MCF 10A (cell line): ENCODE results near the gene NAA80. TPM values are rescaled to one million over a fixed set of nuclear protein-coding genes. Genes with fewer than 3 reads are reported as not detected.

Experiments used
- BruUV-seq: library from RNA; stranded (reverse); fragments of 400-500 nt; replicated peaks from 2 replicates; lab custom pipeline; 2021; lab: Mats Ljungman, UMichigan
- CTCF ChIA-PET: fragments of 300-600 bp; sonication (Branson Sonifier 250); formaldehyde crosslinking; extraction: SDS; loops from one replicate; lab custom pipeline; 2021; ENCODE audit warnings: antibody characterized with exemption, inconsistent platforms; lab: Yijun Ruan, JAX
- POLR2A ChIA-PET: fragments of 300-600, 350-650 bp; sonication (Branson Sonifier 250); formaldehyde crosslinking; extraction: SDS; loops from one replicate; lab custom pipeline; 2020; ENCODE audit warnings: antibody characterized with exemption, inconsistent platforms; lab: Yijun Ruan, JAX
- DNase-seq: peaks from one replicate; pipeline ENCODE4 v3.0.0-alpha.2; 2018; ENCODE audit not compliant: unreplicated experiment
- H3K27ac Mint-ChIP-seq: one replicate; pipeline ENCODE4 v1.8.0; 2022; ENCODE audit warnings: mild to moderate bottlenecking, low read depth, mixed read lengths; ENCODE audit not compliant: unreplicated experiment
- H3K27me3 Mint-ChIP-seq: one replicate; pipeline ENCODE4 v1.8.0; 2022; ENCODE audit warnings: mixed read lengths; ENCODE audit not compliant: insufficient read depth, unreplicated experiment
- H3K36me3 Mint-ChIP-seq: one replicate; pipeline ENCODE4 v1.8.0; 2022; ENCODE audit warnings: mild to moderate bottlenecking, moderate library complexity, mixed read lengths; ENCODE audit not compliant: insufficient read depth, unreplicated experiment
- H3K4me1 Mint-ChIP-seq: one replicate; pipeline ENCODE4 v1.8.0; 2022; ENCODE audit warnings: mixed read lengths; ENCODE audit not compliant: insufficient read depth, unreplicated experiment
- H3K4me3 Mint-ChIP-seq: one replicate; pipeline ENCODE4 v1.8.0; 2022; ENCODE audit warnings: mild to moderate bottlenecking, moderate library complexity, mixed read lengths; ENCODE audit not compliant: unreplicated experiment
- H3K9me3 Mint-ChIP-seq: one replicate; pipeline ENCODE4 v1.8.0; 2022; ENCODE audit warnings: mixed read lengths; ENCODE audit not compliant: unreplicated experiment
- CTCF ChIP-seq: fragments of 200-600 bp; IDR thresholded peaks from one replicate; pipeline ENCODE4 v1.8.0; 2022; ENCODE audit warnings: antibody characterized with exemption, mild to moderate bottlenecking; ENCODE audit not compliant: unreplicated experiment
- intact Hi-C: fragments of 100-400 bp; cut with micrococcal nuclease; formaldehyde crosslinking; loops from 2 replicates; pipeline ENCODE4 v1.14.1; 2022
- total RNA-seq: library from RNA; stranded (reverse); gene quantifications from 2 replicates; pipeline ENCODE4 v1.2.3, GENCODE V29; 2022

Gene NAA80
- total RNA-seq, 1 experiment from 2014 or later, result 12.4 TPM

GRCh38 chr3:50254577-50255250, 44.5 kb downstream of the NAA80 start:
- TF ChIP-seq CTCF, result no peak
- CTCF ChIA-PET, result interaction anchor here (1.7 to 7.2 kb wide), 5 partner anchors 8 to 139 kb away, joined by 3 to 70 read pairs (median 9); no protein-coding TSS in a partner anchor
- no peak overlapping the region for H3K4me3 Mint-ChIP-seq
- peaks cover 22% of the 10 kb centered on the region for H3K4me1 Mint-ChIP-seq
- intact Hi-C loops, result no loop called here
- no peaks in the 10 kb centered on the region for H3K27me3 Mint-ChIP-seq
- peaks cover 39% of the 10 kb centered on the region for H3K36me3 Mint-ChIP-seq
- DNase-seq, result peak; percentile 64
- peak overlapping the region; percentile 84 for H3K27ac Mint-ChIP-seq
- POLR2A ChIA-PET, result interaction anchor here (1.0 kb wide), 1 partner anchor 16 kb away, joined by 3 read pairs; no protein-coding TSS in a partner anchor
- no peaks in the 10 kb centered on the region for H3K9me3 Mint-ChIP-seq
- BruUV-seq, result no TSS peak

GRCh38 chr3:50251220-50251619, 48.0 kb downstream of the NAA80 start:
- POLR2A ChIA-PET, result interaction anchor here (0.7 to 2.0 kb wide), 6 partner anchors 9 to 136 kb away, joined by 3 to 25 read pairs (median 4); partner anchors contain the start of genes GNAI2 and TUSC2

GRCh38 chr3:50250514-50250913, 48.7 kb downstream of the NAA80 start:
- BruUV-seq, result no TSS peak
- CTCF ChIA-PET, result interaction anchor here (0.6 to 5.8 kb wide), 5 partner anchors 9 to 1751 kb away, joined by 3 to 107 read pairs (median 4); no protein-coding TSS in a partner anchor

More at GRCh38 chr3:50251220-50251619, 48.0 kb downstream of the NAA80 start:
- BruUV-seq, result no TSS peak
- peak; percentile 96 for DNase-seq
- intact Hi-C loops, result loop anchor here (1.0 kb wide), 1 partner anchor 24 kb away; no protein-coding TSS in a partner anchor
- H3K4me3 Mint-ChIP-seq, result peak overlapping the region; percentile 23
- no peaks in the 10 kb centered on the region for H3K27me3 Mint-ChIP-seq
- H3K4me1 Mint-ChIP-seq, result peaks cover 42% of the 10 kb centered on the region
- peaks cover 21% of the 10 kb centered on the region for H3K36me3 Mint-ChIP-seq
- CTCF ChIA-PET, result interaction anchor here (0.7 to 1.2 kb wide), 4 partner anchors 10 to 20 kb away, joined by 3 to 4 read pairs (median 4); no protein-coding TSS in a partner anchor
- TF ChIP-seq CTCF, result no peak
- peak overlapping the region; percentile 92 for H3K27ac Mint-ChIP-seq
- H3K9me3 Mint-ChIP-seq, result no peaks in the 10 kb centered on the region

More at GRCh38 chr3:50250514-50250913, 48.7 kb downstream of the NAA80 start:
- intact Hi-C loops, result no loop called here
- H3K4me3 Mint-ChIP-seq, result no peak overlapping the region
- POLR2A ChIA-PET, result interaction anchor here (0.9 to 4.6 kb wide), 7 partner anchors 9 to 78 kb away, joined by 3 to 102 read pairs (median 4); partner anchors contain the start of genes GNAI2 and TUSC2
- H3K36me3 Mint-ChIP-seq, result peaks cover 21% of the 10 kb centered on the region
- peaks cover 49% of the 10 kb centered on the region for H3K4me1 Mint-ChIP-seq
- H3K27ac Mint-ChIP-seq, result peak overlapping the region; percentile 73
- TF ChIP-seq CTCF, result no peak
- H3K9me3 Mint-ChIP-seq, result no peaks in the 10 kb centered on the region
- no peaks in the 10 kb centered on the region for H3K27me3 Mint-ChIP-seq
- no peak for DNase-seq
